ENCODE measurements around the gene ADGRG6. TPM values are rescaled to one million over a fixed set of nuclear protein-coding genes. Genes with fewer than 3 reads are reported as not detected.

The ADGRG6 gene
- total RNA-seq, 1 experiment from 2014 or later, result 98.7 TPM

GRCh38 chr6:142334294-142334693 is 32.5 kb downstream of the ADGRG6 start:
- no peak for DNase-seq
- ChIA-PET POLR2A (no interaction called here), CTCF (no interaction called here)
- intact Hi-C loops (cut with micrococcal nuclease; ENCODE audit: unreplicated experiment), result no loop called here
- Mint-ChIP-seq H3K36me3 (ENCODE audit: insufficient read depth, unreplicated experiment) (no peaks in the 10 kb centered on the region), H3K27me3 (ENCODE audit: insufficient read depth, unreplicated experiment) (no peaks in the 10 kb centered on the region), H3K27ac (ENCODE audit: unreplicated experiment) (no peak overlapping the region), H3K4me3 (ENCODE audit: unreplicated experiment) (no peak overlapping the region), H3K9me3 (ENCODE audit: unreplicated experiment) (no peaks in the 10 kb centered on the region), H3K4me1 (ENCODE audit: low read depth, unreplicated experiment) (peaks cover 30% of the 10 kb centered on the region)
- Histone ChIP-seq H3K9me3 (no peaks in the 10 kb centered on the region), H3K4me1 (peaks cover 34% of the 10 kb centered on the region; the same call in 1 of the 2 replicates), H3K4me3 (ENCODE audit: low read depth, low read length) (no peak overlapping the region), H3K36me3 (ENCODE audit: control insufficient read depth, insufficient read depth, low read length) (no peaks in the 10 kb centered on the region), H3K27me3 (replicated peaks; ENCODE audit: control insufficient read depth, insufficient read depth, low read length) (no peaks in the 10 kb centered on the region)
- no peak for TF ChIP-seq CTCF (IDR thresholded peaks at IDR 0.05; ENCODE audit: insufficient read depth in 1 of 2, low read depth in 1 of 2, low read length in 1 of 2, severe bottlenecking in 1 of 2, unreplicated experiment in 1 of 2)
- no TSS peak for BruUV-seq (replicated peaks)

GRCh38 chr6:142335415-142335814 is 33.6 kb downstream of the ADGRG6 start:
- DNase-seq, result no peak
- Histone ChIP-seq H3K4me3 (ENCODE audit: low read depth, low read length) (no peak overlapping the region), H3K4me1 (peaks cover 23% of the 10 kb centered on the region; the same call in 1 of the 2 replicates), H3K36me3 (ENCODE audit: control insufficient read depth, insufficient read depth, low read length) (no peaks in the 10 kb centered on the region), H3K27me3 (replicated peaks; ENCODE audit: control insufficient read depth, insufficient read depth, low read length) (no peaks in the 10 kb centered on the region), H3K9me3 (no peaks in the 10 kb centered on the region)
- Mint-ChIP-seq H3K36me3 (ENCODE audit: insufficient read depth, unreplicated experiment) (no peaks in the 10 kb centered on the region), H3K27me3 (ENCODE audit: insufficient read depth, unreplicated experiment) (no peaks in the 10 kb centered on the region), H3K27ac (ENCODE audit: unreplicated experiment) (no peak overlapping the region), H3K4me3 (ENCODE audit: unreplicated experiment) (no peak overlapping the region), H3K9me3 (ENCODE audit: unreplicated experiment) (no peaks in the 10 kb centered on the region), H3K4me1 (ENCODE audit: low read depth, unreplicated experiment) (peaks cover 19% of the 10 kb centered on the region)
- intact Hi-C loops (cut with micrococcal nuclease; ENCODE audit: unreplicated experiment), result no loop called here
- no TSS peak for BruUV-seq (replicated peaks)
- POLR2A ChIA-PET, result no interaction called here
- CTCF ChIA-PET, result no interaction called here
- no peak for TF ChIP-seq CTCF (IDR thresholded peaks at IDR 0.05; ENCODE audit: insufficient read depth in 1 of 2, low read depth in 1 of 2, low read length in 1 of 2, severe bottlenecking in 1 of 2, unreplicated experiment in 1 of 2)

- H3K36me3 ChIP-seq (ENCODE audit: control insufficient read depth, insufficient read depth, low read length), result no peaks in the 10 kb centered on the region
- no peak for TF ChIP-seq CTCF (IDR thresholded peaks at IDR 0.05; ENCODE audit: insufficient read depth in 1 of 2, low read depth in 1 of 2, low read length in 1 of 2, severe bottlenecking in 1 of 2, unreplicated experiment in 1 of 2)
- Mint-ChIP-seq H3K36me3 (ENCODE audit: insufficient read depth, unreplicated experiment) (no peaks in the 10 kb centered on the region), H3K9me3 (ENCODE audit: unreplicated experiment) (no peaks in the 10 kb centered on the region), H3K27me3 (ENCODE audit: insufficient read depth, unreplicated experiment) (no peaks in the 10 kb centered on the region), H3K27ac (ENCODE audit: unreplicated experiment) (no peak overlapping the region), H3K4me3 (ENCODE audit: unreplicated experiment) (no peak overlapping the region), H3K4me1 (ENCODE audit: low read depth, unreplicated experiment) (peaks cover 21% of the 10 kb centered on the region)
- CTCF ChIA-PET, result interaction anchor here (0.6 kb wide), 1 partner anchor 509 kb away, joined by 3 read pairs; no protein-coding TSS in a partner anchor
- no TSS peak for BruUV-seq (replicated peaks)
- POLR2A ChIA-PET, result no interaction called here
- no peaks in the 10 kb centered on the region for H3K27me3 ChIP-seq (replicated peaks; ENCODE audit: control insufficient read depth, insufficient read depth, low read length)
- intact Hi-C loops (cut with micrococcal nuclease; ENCODE audit: unreplicated experiment), result no loop called here
- no peaks in the 10 kb centered on the region for H3K9me3 ChIP-seq
- no peak for DNase-seq
- peaks cover 15% of the 10 kb centered on the region; the same call in 1 of the 2 replicates for H3K4me1 ChIP-seq
- no peak overlapping the region for H3K4me3 ChIP-seq (ENCODE audit: low read depth, low read length)
Observed at GRCh38 chr6:142336183-142336582, 34.4 kb downstream of the ADGRG6 start.

Data from Caco-2 (cell line).